Adrenal gland (tissue), 12 donors: ENCODE data around the gene RPS23. TPM values are rescaled to one million over a fixed set of nuclear protein-coding genes. Genes with fewer than 3 reads are reported as not detected.

Source experiments
- DNase-seq, 7 donors: peaks; one replicate each; pipeline ENCODE4 v3.0.0-alpha.2; 2019 to 2020
- H3K27ac ChIP-seq, 5 donors: fragments of 200-600 bp; sonication (generic) in 4 of 5; 1 replicate in 3 of 5; 2 replicates in 2 of 5; pipeline versions ENCODE4 v1.5.1 to v1.8.0; 2016 to 2020; ENCODE audit warnings: mild to moderate bottlenecking in 1 of 5
- H3K27me3 ChIP-seq: fragments of 200-600 bp; 2 replicates; pipeline ENCODE4 v1.8.0; 2021
- H3K36me3 ChIP-seq, 2 donors: fragments of 200-600 bp; replicated peaks in 1 of 2; 1 replicate in 1 of 2; 2 replicates in 1 of 2; pipeline versions ENCODE4 v1.5.1 to v1.8.0; 2018 to 2022
- H3K4me1 ChIP-seq, 2 donors: fragments of 200-600 bp; replicated peaks in 1 of 2; 1 replicate in 1 of 2; 2 replicates in 1 of 2; pipeline versions ENCODE4 v1.5.1 to v1.8.0; 2018 to 2021
- H3K4me3 ChIP-seq, 4 donors: fragments of 200-600 bp; sonication (generic) in 3 of 4; one replicate each; pipeline ENCODE4 v1.5.1; 2016 to 2018
- H3K9me3 ChIP-seq, 3 donors: fragments of 200-600 bp; sonication (generic) in 1 of 3; replicated peaks in 1 of 3; 1 replicate in 2 of 3; 2 replicates in 1 of 3; pipeline versions ENCODE4 v1.5.1 to v1.8.0; 2016 to 2021
- POLR2A ChIP-seq, 2 donors: fragments of 450-650 bp; IDR thresholded peaks; one replicate each; pipeline ENCODE4 v1.6.1; 2017; ENCODE audit warnings: antibody characterized with exemption in 2 of 2, mild to moderate bottlenecking in 2 of 2, moderate library complexity in 1 of 2
- WGBS, 4 donors: extraction: QIAGEN DNeasy Blood & Tissue Kit in 2 of 4; methylation state at CpG; one replicate each; pipeline versions ENCODE4 v1.1.5 to v1.1.7; 2013 to 2017; 5-methylcytosine and 5-hydroxymethylcytosine counted together
- intact Hi-C, 2 donors: fragments of 100-400 bp; cut with DNase I; formaldehyde crosslinking; loops; one replicate each; pipeline versions ENCODE4 v1.14.1 to v1.15.0; 2022 to 2023
- polyA plus RNA-seq, 3 donors: library from polyadenylated mRNA; stranded (reverse); fragments of 200-250 nt in 2 of 3; fragments of 350-450 nt in 1 of 3; fragmentation: Illumina TruSeq in 1 of 3; extraction: RNeasy Lipid Tissue Mini Kit (QIAGEN cat#74804) in 1 of 3; gene quantifications; one replicate each; pipeline ENCODE4 v1.2.3, GENCODE V29; 2013 to 2014
- total RNA-seq, 9 donors: library from RNA; depleted of rRNA in 4 of 9; stranded (reverse); fragments of >200 nt in 4 of 9; fragments of 120-200 nt in 1 of 9; fragmentation: NEBNext Ultra II Directional in 1 of 9; extraction: Animal tissue kit (Norgen Biotek cat#: 25700) in 1 of 9; gene quantifications; one replicate each; pipeline versions ENCODE4 v1.1.0 to v1.2.4, GENCODE V29; 2013 to 2023
- TF ChIP-seq, protein P1 (sequence below), 6 experiments: fragments of 450-650 bp in 4 of 6; fragments of 200-600 bp in 2 of 6; sonication (generic) in 1 of 6; IDR thresholded peaks; 1 replicate in 5 of 6; 2 replicates in 1 of 6; pipeline versions ENCODE4 v1.5.1 to v1.8.0; 2016 to 2021; ENCODE audit warnings: antibody characterized with exemption in 6 of 6, mild to moderate bottlenecking in 2 of 6, moderate library complexity in 1 of 6
- donor health status: healthy with polysubstance abuse.
- donor health status: Bipolar disorder and iron deficiency.
- donor health status: DM: yes; HTN: yes; CAD: no.
- donor health status: DM: no; HTN: no; CAD: no.
- donor health status: DM: no; HTN: no; CAD: no.
- donor health status: DM: yes; HTN: yes; CAD: no.

RPS23 gene
- total and polyA plus RNA-seq, 12 donors = 995 to 3,420 (median 1,546) TPM

DNA sequence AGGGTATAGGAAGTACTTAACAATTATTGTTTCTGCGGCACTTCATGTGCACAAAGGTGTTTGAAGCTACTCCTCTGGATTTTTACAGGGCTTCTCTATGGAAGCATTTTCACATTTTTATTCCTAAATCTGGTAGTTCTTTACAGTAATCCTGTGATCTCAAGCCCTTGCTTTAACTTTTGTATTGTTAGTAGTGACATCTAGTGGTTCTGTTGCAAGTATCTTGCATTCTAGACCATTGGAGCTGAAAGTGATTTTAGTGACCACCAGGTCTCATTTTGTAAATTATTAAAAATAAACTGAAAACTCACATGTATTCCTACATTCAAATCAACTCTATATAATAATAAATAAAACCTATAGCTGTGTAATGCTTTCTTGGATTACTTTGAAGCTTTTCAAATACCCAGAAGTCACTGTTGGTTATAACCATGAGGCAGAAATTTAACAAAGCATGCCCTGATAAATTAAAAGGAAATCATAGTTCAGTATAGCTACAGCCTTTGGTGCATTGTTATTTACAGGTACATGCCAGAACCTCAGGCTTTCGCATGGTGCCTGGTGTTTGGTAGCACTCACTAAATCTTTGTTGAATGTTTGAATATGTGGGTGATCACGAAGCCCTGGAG lies 18.9 kb downstream of the RPS23 start:
- Histone ChIP-seq H3K9me3 (no peaks in the 10 kb centered on the region), H3K4me3 (no peak overlapping the region), H3K36me3 (no peaks in the 10 kb centered on the region), H3K4me1 (no peaks in the 10 kb centered on the region), H3K27ac (no peak overlapping the region), H3K27me3 (no peaks in the 10 kb centered on the region)
- 70 to 78% (median 73%) methylated on average over 3 of the region's 3 CpGs for WGBS, 4 donors
- intact Hi-C loops = no loop called here
- no peak for DNase-seq
- TF ChIP-seq, protein P1, sequence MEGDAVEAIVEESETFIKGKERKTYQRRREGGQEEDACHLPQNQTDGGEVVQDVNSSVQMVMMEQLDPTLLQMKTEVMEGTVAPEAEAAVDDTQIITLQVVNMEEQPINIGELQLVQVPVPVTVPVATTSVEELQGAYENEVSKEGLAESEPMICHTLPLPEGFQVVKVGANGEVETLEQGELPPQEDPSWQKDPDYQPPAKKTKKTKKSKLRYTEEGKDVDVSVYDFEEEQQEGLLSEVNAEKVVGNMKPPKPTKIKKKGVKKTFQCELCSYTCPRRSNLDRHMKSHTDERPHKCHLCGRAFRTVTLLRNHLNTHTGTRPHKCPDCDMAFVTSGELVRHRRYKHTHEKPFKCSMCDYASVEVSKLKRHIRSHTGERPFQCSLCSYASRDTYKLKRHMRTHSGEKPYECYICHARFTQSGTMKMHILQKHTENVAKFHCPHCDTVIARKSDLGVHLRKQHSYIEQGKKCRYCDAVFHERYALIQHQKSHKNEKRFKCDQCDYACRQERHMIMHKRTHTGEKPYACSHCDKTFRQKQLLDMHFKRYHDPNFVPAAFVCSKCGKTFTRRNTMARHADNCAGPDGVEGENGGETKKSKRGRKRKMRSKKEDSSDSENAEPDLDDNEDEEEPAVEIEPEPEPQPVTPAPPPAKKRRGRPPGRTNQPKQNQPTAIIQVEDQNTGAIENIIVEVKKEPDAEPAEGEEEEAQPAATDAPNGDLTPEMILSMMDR (IDR thresholded peaks at IDR 0.05) = peak in 5 of 6 experiments; percentile 16 to 42 (median 24)
- TF ChIP-seq POLR2A (IDR thresholded peaks at IDR 0.05) = no peak

DNA sequence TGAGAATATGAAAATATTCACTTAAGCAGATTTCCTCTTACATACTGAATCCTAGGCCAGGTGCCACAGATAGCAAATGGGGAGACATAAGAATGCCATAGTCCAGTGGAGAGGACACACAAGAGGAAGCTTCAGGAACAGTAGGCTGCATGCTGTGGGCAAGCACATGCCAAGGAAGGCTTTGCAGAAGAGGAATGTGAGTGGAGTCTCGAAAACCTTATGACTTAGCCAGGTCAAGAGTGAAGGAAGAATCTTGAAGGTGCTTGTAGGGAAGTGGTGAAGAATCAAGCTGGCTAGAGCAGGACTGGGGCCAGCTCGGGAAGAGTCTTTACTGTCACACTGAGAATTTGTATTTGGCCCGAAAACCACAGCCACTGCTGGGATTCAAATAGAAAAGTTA lies 20.4 kb downstream of the RPS23 start:
- Histone ChIP-seq H3K4me1 (no peaks in the 10 kb centered on the region), H3K27ac (no peak overlapping the region), H3K27me3 (no peaks in the 10 kb centered on the region), H3K36me3 (no peaks in the 10 kb centered on the region), H3K9me3 (no peaks in the 10 kb centered on the region), H3K4me3 (no peak overlapping the region)
- no peak for DNase-seq
- intact Hi-C loops = no loop called here
- TF ChIP-seq POLR2A (IDR thresholded peaks at IDR 0.05) = no peak
- TF ChIP-seq, protein P1 (IDR thresholded peaks at IDR 0.05) = no peak
- WGBS, 4 donors = 86 to 90% (median 87%) methylated on average over 3 of the region's 3 CpGs

DNA sequence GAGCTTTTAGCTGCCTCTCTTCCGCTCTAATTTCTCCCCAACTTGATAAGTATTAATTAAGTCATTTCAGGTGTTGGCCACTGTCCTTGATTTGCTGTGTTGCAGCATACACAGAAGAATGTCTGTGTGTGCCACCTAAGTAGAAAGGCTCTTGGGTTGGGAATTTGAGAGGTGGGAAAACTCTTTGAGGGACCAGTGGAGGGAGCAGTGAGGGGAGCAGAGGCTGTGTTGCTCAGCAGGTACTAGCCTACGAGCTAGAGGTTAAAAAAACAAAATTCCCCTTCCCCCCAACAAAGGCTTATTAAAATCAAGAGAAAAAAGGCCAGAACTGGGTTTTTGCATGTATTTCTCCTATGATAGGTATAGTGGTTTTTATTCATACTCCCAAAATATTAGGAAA lies 20.9 kb downstream of the RPS23 start:
- no peak overlapping the region for H3K27ac ChIP-seq

DNA sequence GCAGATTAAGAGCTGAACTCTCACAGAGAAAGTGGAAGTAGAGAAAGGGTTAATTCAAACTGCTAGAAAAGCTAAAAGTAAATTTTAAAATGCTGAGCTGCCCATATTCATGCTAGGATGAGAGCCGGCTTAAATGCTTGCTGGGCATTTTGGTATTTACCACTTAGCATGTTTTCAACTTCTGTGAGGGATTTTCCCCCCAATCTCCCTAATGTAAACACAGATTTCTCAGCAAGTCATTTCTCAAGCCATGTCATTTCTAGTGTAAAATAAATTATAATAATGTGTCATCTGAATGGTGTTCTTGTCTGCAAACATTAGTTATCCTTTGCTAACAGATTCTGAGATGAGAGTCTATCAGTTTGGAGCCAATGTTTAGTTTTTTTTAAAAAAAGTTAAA lies 22.3 kb downstream of the RPS23 start:
- Histone ChIP-seq H3K27ac (no peak overlapping the region), H3K36me3 (no peaks in the 10 kb centered on the region), H3K9me3 (no peaks in the 10 kb centered on the region), H3K27me3 (no peaks in the 10 kb centered on the region), H3K4me3 (no peak overlapping the region), H3K4me1 (no peaks in the 10 kb centered on the region)
- 64 to 81% (median 77%) methylated on average over 1 of the region's 1 CpG for WGBS, 4 donors
- DNase-seq = no peak
- no peak for TF ChIP-seq POLR2A (IDR thresholded peaks at IDR 0.05)
- TF ChIP-seq, protein P1 (IDR thresholded peaks at IDR 0.05) = no peak
- intact Hi-C loops = no loop called here

More for the DNA sequence above, 20.9 kb downstream of the RPS23 start:
- H3K4me3 ChIP-seq = no peak overlapping the region
- DNase-seq = no peak
- 85 to 100% (median 92%) methylated on average over 2 of the region's 2 CpGs for WGBS, 4 donors
- no peak for TF ChIP-seq POLR2A (IDR thresholded peaks at IDR 0.05)
- TF ChIP-seq, protein P1 (IDR thresholded peaks at IDR 0.05) = no peak
- H3K27me3 ChIP-seq = no peaks in the 10 kb centered on the region
- no peaks in the 10 kb centered on the region for H3K36me3 ChIP-seq
- H3K9me3 ChIP-seq = no peaks in the 10 kb centered on the region
- H3K4me1 ChIP-seq = no peaks in the 10 kb centered on the region
- intact Hi-C loops = no loop called here
